Measurements from ENCODE around the gene BMERB1. TPM values are rescaled to one million over a fixed set of nuclear protein-coding genes. Genes with fewer than 3 reads are reported as not detected.

BMERB1 gene
- total and polyA plus RNA-seq, 8 donors = 4.6 to 99.5 (median 25.6) TPM

- Histone ChIP-seq H3K27ac (peak overlapping the region in 4 of 5 donors; percentile 41 to 75 (median 70)), H3K36me3 (peaks cover 0 to 11% (median 0%) of the 10 kb centered on the region in 4 donors), H3K9me3 (no peaks in the 10 kb centered on the region), H3K4me3 (no peak overlapping the region), H3K4me1 (peaks cover 20 to 60% (median 36%) of the 10 kb centered on the region in 4 donors), H3K27me3 (no peaks in the 10 kb centered on the region)
- intact Hi-C loops (cut with DNase I; ENCODE audit: low total_unique reads) = no loop called here
- TF ChIP-seq POLR2AphosphoS5 (IDR thresholded peaks at IDR 0.05) = no peak
- DNase-seq = no peak
- 85 to 96% (median 90%) methylated on average over 3 of the region's 3 CpGs for WGBS, 5 donors
These were observed 83.5 kb downstream of the BMERB1 start for GRCh38 chr16:15517743-15518377.

- Histone ChIP-seq H3K27me3 (no peaks in the 10 kb centered on the region), H3K4me3 (no peak overlapping the region), H3K27ac (peak overlapping the region in 4 of 5 donors; percentile 44 to 75 (median 70)), H3K9me3 (no peaks in the 10 kb centered on the region), H3K4me1 (peaks cover 20 to 68% (median 36%) of the 10 kb centered on the region in 4 donors), H3K36me3 (peaks cover 0 to 11% (median 0%) of the 10 kb centered on the region in 4 donors)
- no peak for TF ChIP-seq CTCF (IDR thresholded peaks at IDR 0.05)
- peak in 2 of 3 donors; percentile 42 to 72 for TF ChIP-seq POLR2AphosphoS5 (IDR thresholded peaks at IDR 0.05)
- peak; percentile 71 for TF ChIP-seq EP300 (IDR thresholded peaks at IDR 0.05)
- no peak for TF ChIP-seq POLR2A (IDR thresholded peaks at IDR 0.05)
- WGBS, 5 donors = 41 to 60% (median 48%) methylated on average over 12 of the region's 12 CpGs
- intact Hi-C loops (cut with DNase I; ENCODE audit: low total_unique reads) = no loop called here
- DNase-seq = peak in 1 of 2 donors; percentile 70
These were observed 84.3 kb downstream of the BMERB1 start for GRCh38 chr16:15518381-15519351.

GRCh38 chr16:15519790-15520189 is 85.4 kb downstream of the BMERB1 start:
- Histone ChIP-seq H3K27me3 (no peaks in the 10 kb centered on the region), H3K27ac (peak overlapping the region in 4 of 5 donors; percentile 44 to 75 (median 70)), H3K36me3 (peaks cover 0 to 11% (median 0%) of the 10 kb centered on the region in 4 donors), H3K4me1 (peaks cover 20 to 73% (median 36%) of the 10 kb centered on the region in 4 donors), H3K4me3 (no peak overlapping the region), H3K9me3 (no peaks in the 10 kb centered on the region)
- intact Hi-C loops (cut with DNase I; ENCODE audit: low total_unique reads) = no loop called here
- WGBS, 5 donors = 75 to 89% (median 81%) methylated on average over 8 to 9 of the region's 9 CpGs
- TF ChIP-seq POLR2AphosphoS5 (IDR thresholded peaks at IDR 0.05) = no peak
- TF ChIP-seq EP300 (IDR thresholded peaks at IDR 0.05) = no peak
- TF ChIP-seq POLR2A (IDR thresholded peaks at IDR 0.05) = no peak
- no peak for TF ChIP-seq CTCF (IDR thresholded peaks at IDR 0.05)
- no peak for DNase-seq

GRCh38 chr16:15521390-15521757 is 87.0 kb downstream of the BMERB1 start:
- H3K4me3 ChIP-seq = no peak overlapping the region
- intact Hi-C loops (cut with DNase I; ENCODE audit: low total_unique reads) = no loop called here
- peaks cover 9 to 63% (median 29%) of the 10 kb centered on the region in 4 donors for H3K4me1 ChIP-seq
- no peaks in the 10 kb centered on the region for H3K9me3 ChIP-seq
- peak overlapping the region in 4 of 5 donors; percentile 17 to 75 (median 70) for H3K27ac ChIP-seq
- no peaks in the 10 kb centered on the region for H3K27me3 ChIP-seq
- no peaks in the 10 kb centered on the region for H3K36me3 ChIP-seq
- DNase-seq = no peak
- TF ChIP-seq POLR2AphosphoS5 (IDR thresholded peaks at IDR 0.05) = peak in 1 of 3 donors; percentile 3
- TF ChIP-seq EP300 (IDR thresholded peaks at IDR 0.05) = no peak

- WGBS, 5 donors = 31 to 51% (median 43%) methylated on average over 10 of the region's 10 CpGs
- peaks cover 9 to 63% (median 29%) of the 10 kb centered on the region in 4 donors for H3K4me1 ChIP-seq
- DNase-seq = peak in 1 of 2 donors; percentile 72
- no peaks in the 10 kb centered on the region for H3K27me3 ChIP-seq
- intact Hi-C loops (cut with DNase I; ENCODE audit: low total_unique reads) = no loop called here
- peak overlapping the region in 4 of 5 donors; percentile 17 to 75 (median 70) for H3K27ac ChIP-seq
- TF ChIP-seq POLR2AphosphoS5 (IDR thresholded peaks at IDR 0.05) (no peak), EP300 (IDR thresholded peaks at IDR 0.05) (no peak), POLR2A (IDR thresholded peaks at IDR 0.05) (no peak), CTCF (IDR thresholded peaks at IDR 0.05) (no peak)
- H3K9me3 ChIP-seq = no peaks in the 10 kb centered on the region
- no peak overlapping the region for H3K4me3 ChIP-seq
- no peaks in the 10 kb centered on the region for H3K36me3 ChIP-seq
These were observed 87.5 kb downstream of the BMERB1 start for GRCh38 chr16:15521758-15522509.
